Activated CD4-positive, alpha-beta T cell treated with anti-CD3 and anti-CD28 coated beads, Interleukin-2, Interleukin-4, amounts not matched to agents 100 ng/mL and 50 ng/mL, durations not matched to agents 16 hours and 8 hours (primary cell): ENCODE data around the gene NRG3.
"Not testable (repeated sequence)": the region's sequence is repeated elsewhere in the genome, so short reads cannot be mapped to it uniquely, and the experiment has no call there.

Experiments used
- DNase-seq: peaks from one replicate; pipeline ENCODE4 v3.0.0-alpha.2; 2020; ENCODE audit warnings: low spot score

NRG3 gene

GRCh38 chr10:82924711-82925110 lies 1049.7 kb downstream of the NRG3 start:
- no peak for DNase-seq

DNA sequence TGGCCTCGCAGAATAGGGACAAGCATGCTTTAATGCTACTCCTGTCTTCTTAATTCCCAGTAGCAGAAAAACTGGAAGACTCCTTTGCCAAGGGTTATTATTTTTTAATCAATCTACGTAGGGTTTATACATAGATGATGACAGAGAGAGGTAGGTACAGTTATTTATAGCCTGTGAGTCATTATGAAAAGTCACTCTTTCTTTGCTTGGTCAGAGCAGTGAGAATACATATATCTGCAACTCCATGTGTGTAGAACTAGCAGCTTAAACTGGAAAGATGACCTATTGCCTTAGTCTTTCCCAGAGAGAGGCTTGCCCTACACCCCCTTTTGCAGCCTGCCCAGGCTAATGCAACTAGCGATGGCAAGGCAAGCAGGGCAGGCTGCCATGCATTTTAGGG lies 1050.6 kb downstream of the NRG3 start:
- no peak for DNase-seq

DNA sequence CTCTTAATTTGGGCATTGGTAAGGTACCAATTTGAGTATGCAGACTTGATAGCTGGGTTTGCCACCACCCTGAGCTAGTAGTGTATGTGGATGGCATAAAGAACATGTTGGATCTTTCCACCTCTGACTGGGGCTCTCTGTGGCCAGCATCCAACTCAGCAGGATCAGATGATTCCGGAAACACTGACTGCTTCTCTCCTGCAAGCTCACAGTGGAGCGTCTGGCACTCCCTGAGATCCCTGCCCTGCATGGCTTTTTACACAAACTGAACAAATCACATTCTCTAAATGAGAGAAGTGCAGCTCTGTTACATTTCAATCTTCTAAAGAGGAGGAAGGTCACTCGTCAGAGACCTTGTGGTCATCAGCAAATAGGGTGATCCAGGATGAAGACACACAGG lies 1057.5 kb downstream of the NRG3 start:
- DNase-seq: no peak

DNA sequence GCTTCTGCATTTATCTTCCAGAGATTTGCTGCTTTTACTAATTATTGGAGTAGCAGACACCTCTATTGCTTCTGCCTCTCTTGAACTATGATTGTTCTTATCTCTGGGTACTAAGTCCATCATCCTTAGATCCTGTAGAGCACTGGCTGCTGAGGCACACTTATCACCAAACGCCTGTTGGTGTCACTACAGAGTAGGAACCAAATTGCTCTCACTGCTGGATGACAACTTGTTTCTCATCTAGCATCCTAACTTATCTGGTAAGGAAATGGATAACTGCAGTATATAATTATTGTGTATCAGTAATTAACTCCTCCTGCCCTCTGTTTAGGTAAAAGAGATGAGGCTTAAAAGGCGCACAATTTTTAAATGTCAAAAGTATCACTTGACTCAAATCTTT lies 1059.4 kb downstream of the NRG3 start:
- DNase-seq: no peak

GRCh38 chr10:82934947-82935346 lies 1060.0 kb downstream of the NRG3 start:
- no peak for DNase-seq

- no peak for DNase-seq
Observed at GRCh38 chr10:82938331-82938730, 1063.3 kb downstream of the NRG3 start.

DNA sequence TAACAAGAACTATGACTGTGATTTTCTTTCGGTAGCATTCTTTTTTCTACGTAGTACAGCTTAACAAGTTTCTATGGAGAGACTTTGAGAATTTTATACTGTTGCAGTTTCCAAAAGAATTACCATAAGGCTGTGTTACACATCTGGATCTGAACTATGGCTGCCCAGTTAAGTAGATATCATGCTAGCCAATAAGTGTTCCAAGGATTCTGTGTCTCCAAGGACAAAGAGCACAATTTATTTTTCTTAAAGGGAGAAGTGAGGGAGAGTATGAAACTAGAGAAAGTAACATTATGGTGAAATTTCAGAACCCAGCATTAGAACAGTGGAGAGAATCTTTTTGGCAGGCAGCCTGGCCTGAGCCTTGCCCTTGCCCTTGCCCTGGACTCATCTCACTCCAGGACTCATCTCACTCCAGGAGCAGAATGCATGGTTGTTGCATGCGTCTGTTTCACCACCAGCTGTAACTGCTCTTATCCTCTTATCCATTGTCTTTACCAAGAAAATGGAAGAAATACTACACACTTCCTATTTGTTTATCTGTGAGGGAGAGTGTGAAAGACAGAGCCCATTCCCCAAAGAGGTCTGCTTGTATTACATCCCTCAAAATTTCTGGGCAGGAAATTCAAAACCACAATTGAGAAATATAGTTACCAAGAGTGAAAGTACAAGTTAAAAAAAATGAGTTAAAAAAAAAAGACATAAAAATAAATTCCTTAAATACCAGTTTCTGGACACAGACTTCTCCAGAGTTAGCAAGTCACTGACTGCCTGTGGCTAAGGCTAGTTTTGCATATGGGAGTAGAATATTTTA lies 1067.5 kb downstream of the NRG3 start:
- no peak for DNase-seq

GRCh38 chr10:82943142-82943541 lies 1068.1 kb downstream of the NRG3 start:
- DNase-seq: no peak

DNA sequence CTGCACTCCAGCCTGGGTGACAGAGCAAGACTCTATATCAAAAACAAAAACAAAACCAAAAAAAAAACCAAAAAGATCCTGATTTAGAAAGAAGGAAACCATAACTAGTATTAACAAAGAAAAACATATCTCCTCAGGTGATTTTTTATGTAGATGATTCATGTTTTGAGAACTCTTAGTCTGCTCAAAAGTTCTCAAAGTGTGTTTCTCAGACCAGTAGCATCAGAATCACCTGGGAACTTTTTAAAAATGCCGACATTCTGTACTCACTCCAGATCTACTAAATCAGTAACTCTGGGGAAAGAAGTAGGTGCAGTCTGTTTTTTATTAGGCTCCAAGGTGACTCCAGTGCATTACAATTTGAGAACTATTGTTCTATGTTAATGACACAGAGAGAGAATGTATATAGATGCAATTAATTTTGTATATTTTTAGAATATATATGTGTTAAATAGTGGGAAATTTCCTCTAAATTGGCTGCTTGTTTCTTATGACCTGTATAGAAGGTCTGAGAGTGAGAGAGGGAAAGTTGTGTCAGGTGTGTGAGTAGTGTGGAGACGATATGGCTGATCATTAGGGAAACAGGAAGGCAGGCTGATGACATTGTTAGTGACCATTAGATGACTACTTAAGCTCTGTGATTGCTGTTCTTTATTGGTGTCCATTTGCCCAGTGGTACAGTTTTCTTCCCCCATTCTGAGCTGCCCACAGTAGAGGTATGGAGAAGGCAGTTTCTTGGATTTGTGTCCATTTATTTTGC lies 1075.0 kb downstream of the NRG3 start:
- no peak for DNase-seq

DNA sequence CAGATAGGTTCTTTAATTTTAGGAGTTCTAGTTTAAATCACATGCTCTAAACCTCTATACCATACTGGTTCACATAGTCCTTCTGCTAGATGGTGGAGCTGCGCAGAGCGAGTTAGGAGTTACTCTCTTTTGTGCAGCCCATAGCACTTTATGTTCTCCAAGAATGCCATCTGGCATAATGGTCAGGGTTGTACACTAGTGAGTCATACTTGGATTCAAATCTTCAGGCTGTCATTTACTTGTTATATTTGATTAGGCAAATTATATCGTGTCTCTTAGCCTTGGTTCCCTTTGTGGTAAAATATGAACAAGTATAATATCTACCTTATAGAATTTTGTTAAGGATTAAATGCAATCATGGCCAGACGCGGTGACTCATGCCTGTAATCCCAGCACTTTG lies 1078.3 kb downstream of the NRG3 start:
- no peak for DNase-seq

GRCh38 chr10:82953909-82954308 lies 1078.9 kb downstream of the NRG3 start:
- DNase-seq: no peak

GRCh38 chr10:82960421-82961060 lies 1085.5 kb downstream of the NRG3 start:
- DNase-seq: not testable (repeated sequence)

DNA sequence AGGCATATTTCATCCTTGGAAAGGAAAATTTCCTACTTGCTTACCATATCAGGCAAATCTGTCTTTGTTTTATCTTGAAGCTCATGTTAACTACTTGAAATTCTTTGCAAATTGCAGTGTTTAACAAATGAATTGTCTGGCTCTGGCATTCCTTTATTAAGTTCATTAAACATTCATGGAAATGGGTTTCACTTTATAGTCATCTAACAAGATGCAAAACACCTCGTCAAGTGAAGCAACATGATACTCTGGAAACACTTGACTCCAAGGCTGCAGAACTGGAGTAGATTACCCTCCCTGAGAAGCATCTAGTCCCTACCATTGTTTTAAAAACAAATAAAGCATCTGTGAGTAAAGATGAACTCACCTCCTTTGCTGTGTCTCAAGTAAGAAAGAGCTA lies 1086.9 kb downstream of the NRG3 start:
- DNase-seq: no peak

GRCh38 chr10:82966130-82966529 lies 1091.1 kb downstream of the NRG3 start:
- DNase-seq: no peak

GRCh38 chr10:82968533-82968932 lies 1093.5 kb downstream of the NRG3 start:
- DNase-seq: no peak

DNA sequence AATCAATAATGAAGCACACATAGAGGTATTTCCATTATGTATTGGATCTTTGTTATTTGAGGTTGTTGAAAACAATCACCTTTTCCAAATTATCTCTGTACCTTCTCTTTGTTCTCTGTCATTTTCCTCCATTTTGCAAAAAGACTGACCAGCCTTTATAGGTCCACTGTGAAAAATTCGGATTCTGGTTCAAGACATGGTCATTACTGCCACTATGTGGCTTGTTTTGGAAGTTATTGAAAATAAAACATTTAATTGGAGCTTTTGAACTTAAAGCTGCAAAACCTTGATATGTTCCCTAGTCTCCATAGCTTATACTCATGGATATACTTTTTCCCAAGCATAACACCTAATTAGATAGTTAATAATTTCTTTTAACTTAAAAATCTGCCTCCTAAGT lies 1094.4 kb downstream of the NRG3 start:
- DNase-seq: no peak

DNA sequence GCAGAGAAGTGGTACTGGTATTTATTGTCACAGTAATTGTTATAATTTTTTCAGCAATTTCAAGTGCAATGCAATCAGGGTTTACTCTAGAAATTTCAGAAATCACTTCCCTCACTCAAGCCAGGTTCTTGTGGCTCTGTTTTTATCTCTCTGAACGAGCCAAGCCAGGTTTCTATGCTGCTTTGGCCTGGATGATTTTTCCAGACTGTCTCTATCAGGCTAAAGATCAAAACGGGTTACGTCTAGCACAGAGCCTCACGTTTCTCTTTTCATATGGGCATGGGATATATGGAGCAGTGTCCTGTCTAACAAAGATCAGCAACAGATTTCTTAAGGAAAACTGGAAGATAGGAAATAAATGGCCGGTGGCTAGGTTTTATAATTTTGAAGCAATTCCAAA lies 1105.3 kb downstream of the NRG3 start:
- DNase-seq: no peak

DNA sequence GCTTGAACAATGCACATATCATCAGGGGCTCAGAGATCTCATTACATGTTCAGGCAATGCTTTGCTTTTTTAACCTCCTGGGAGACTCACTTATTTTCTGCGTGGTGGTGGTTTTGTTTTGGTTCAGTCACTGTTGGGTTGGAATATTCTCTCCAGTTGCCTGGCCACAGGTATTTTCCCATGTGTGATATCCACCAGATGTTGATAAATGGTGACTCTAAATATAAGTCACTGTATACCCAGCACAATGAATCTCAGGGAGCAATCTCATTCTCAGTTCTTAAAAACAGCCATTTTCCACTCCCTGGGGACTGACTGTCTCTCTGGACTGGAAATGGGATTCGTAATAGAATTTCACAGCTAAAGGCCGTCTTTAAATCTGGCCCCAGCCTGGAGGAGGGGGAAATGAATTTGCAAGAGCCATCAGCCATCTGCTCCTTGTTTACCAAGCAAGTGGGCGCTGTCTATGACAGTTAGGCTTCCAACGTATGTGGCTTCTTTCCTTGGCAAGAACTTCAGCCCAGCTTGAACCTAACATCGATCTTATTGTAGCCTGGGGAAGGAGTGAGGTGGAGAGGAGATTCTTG lies 1106.2 kb downstream of the NRG3 start:
- DNase-seq: no peak

DNA sequence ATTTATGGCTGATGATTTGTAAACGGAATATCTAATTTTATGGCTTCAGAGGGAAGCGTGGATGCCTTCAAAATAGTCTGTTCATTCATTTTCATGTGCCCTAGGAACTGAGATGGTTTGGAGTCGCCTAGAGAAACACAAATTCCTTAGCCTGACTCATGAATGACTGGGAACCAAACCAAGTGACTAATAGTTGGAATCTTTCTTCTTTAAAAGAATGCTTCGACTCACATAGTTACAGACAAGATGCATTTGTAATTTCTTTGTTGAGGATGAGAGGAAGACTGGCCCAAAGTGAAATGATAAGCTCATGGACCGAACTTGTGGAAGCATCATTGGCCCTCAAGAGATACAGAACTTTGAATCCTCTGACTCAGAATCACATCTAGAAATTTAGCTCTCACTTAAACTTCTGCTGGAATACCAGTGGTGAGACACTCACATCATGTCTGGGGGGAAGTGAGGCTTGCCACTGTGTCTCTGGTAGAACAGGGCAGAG lies 1107.2 kb downstream of the NRG3 start:
- DNase-seq: no peak

DNA sequence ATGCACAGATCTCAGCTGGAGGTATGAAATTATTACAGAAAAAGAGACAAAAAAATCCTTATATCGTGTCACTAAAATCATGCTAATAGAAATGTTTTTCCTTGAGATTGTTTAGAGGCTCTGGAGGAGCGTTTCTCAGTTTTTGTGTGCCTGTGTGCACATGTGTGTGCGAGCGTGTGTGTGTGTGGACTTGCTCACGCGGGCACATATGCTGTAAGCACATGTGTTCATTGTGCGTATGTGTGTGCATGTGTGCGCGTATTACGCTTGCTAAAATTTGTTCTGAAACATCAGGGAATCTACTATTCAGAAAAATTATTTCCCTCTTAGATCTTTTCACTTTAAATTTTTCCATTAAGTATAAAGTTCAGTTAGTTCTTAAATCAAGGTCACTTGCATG lies 1111.2 kb downstream of the NRG3 start:
- no peak for DNase-seq

- not testable (repeated sequence) for DNase-seq
Observed at GRCh38 chr10:83006479-83006878, 1131.5 kb downstream of the NRG3 start.

GRCh38 chr10:83007510-83007909 lies 1132.5 kb downstream of the NRG3 start:
- no peak for DNase-seq
